HepG2 (cell line): ENCODE measurements around the gene PFN4. TPM values are rescaled to one million over a fixed set of nuclear protein-coding genes. Genes with fewer than 3 reads are reported as not detected.
A peak's percentile ranks its signal among the peaks of the same experiment; 100 is the strongest.

Source experiments
- ATF3 ChIP-seq: sonication (generic); formaldehyde crosslinking; IDR thresholded peaks from 2 replicates; pipeline ENCODE4 v1.4.0; 2020; ENCODE audit warnings: missing genetic modification reagents
- CBX1 ChIP-seq: IDR thresholded peaks from one replicate; pipeline ENCODE4 v1.6.1; 2016; ENCODE audit warnings: antibody characterized with exemption, low read depth
- GMEB2 ChIP-seq: IDR thresholded peaks from 2 replicates; pipeline ENCODE4 v1.6.1; 2016; ENCODE audit warnings: missing biosample characterization, missing genetic modification reagents, low read depth
- PAXIP1 ChIP-seq: sonication (generic); formaldehyde crosslinking; conservative IDR thresholded peaks from 2 replicates; pipeline ENCODE4 v1.4.0; 2020; ENCODE audit warnings: mild to moderate bottlenecking, missing genetic modification reagents, moderate library complexity
- SCMH1 ChIP-seq: sonication (generic); formaldehyde crosslinking; IDR thresholded peaks from 2 replicates; pipeline ENCODE4 v1.9.0; 2021; ENCODE audit warnings: missing genetic modification reagents, mild to moderate bottlenecking, borderline replicate concordance
- SPEN ChIP-seq: sonication (generic); formaldehyde crosslinking; IDR thresholded peaks from 2 replicates; pipeline ENCODE4 v1.5.1; 2020; ENCODE audit warnings: low read depth, mild to moderate bottlenecking, missing genetic modification reagents
- ZBTB40 ChIP-seq, 2 experiments: fragments of 450-650 bp in 1 of 2; sonication (generic) in 1 of 2; formaldehyde crosslinking in 1 of 2; IDR thresholded peaks; 2 replicates each; pipeline versions ENCODE4 v1.6.1 to v1.8.0; 2016 to 2022; ENCODE audit warnings: antibody characterized with exemption in 1 of 2, mild to moderate bottlenecking in 1 of 2, missing genetic modification reagents in 1 of 2
- ZFP1 ChIP-seq: IDR thresholded peaks from 2 replicates; pipeline ENCODE4 v1.6.1; 2016
- ZNF276 ChIP-seq: sonication (generic); formaldehyde crosslinking; IDR thresholded peaks from 2 replicates; pipeline ENCODE4 v1.4.0; 2020; ENCODE audit warnings: mild to moderate bottlenecking, low read depth, missing genetic modification reagents
- ZNF670 ChIP-seq: sonication (generic); formaldehyde crosslinking; IDR thresholded peaks from 2 replicates; pipeline ENCODE4 v1.8.0; 2022; ENCODE audit warnings: mild to moderate bottlenecking, missing genetic modification reagents, borderline replicate concordance
- polyA plus RNA-seq, 8 experiments: library from polyadenylated mRNA; depleted of rRNA in 3 of 8; stranded (reverse) in 7 of 8; unstranded in 1 of 8; fragments of >200 nt; fragmentation: Illumina TruSeq in 4 of 8; extraction: Trizol in 4 of 8; gene quantifications; 2 replicates each; pipeline versions ENCODE4 v1.2.1 to v1.2.3, GENCODE V29; 2011 to 2016; ENCODE audit warnings: low read depth in 4 of 8, missing spikeins in 1 of 8, mixed read lengths in 1 of 8; ENCODE audit not compliant: insufficient read depth in 1 of 8
- total RNA-seq, 5 experiments: library from RNA; depleted of rRNA; stranded (reverse); fragments of >200 nt; fragmentation: Illumina TruSeq; extraction: Trizol; gene quantifications; 2 replicates each; pipeline ENCODE4 v1.2.3, GENCODE V29; 2016; ENCODE audit warnings: low read depth in 1 of 5

PFN4 gene
- total and polyA plus RNA-seq, 2 of the 13 experiments (the other 11 are each of a cell fraction or from before 2014, with no cell fraction given): 0.12 to 0.20 TPM

- TF ChIP-seq PAXIP1 (CRISPR knock-in tag) (peak; percentile 43; the same call in 1 of the 2 replicates), ZBTB40 (IDR thresholded peaks at IDR 0.05) (no peak), ZBTB40 (CRISPR knock-in tag; IDR thresholded peaks at IDR 0.05) (peak; percentile 77; the same call in 1 of the 2 replicates), ATF3 (CRISPR knock-in tag) (no peak; the same call in 1 of the 2 replicates), SCMH1 (CRISPR knock-in tag) (no peak), GMEB2 (no peak), SPEN (peak; percentile 79), ZNF670 (CRISPR knock-in tag) (peak; percentile 78; the same call in 1 of the 2 replicates), CBX1 (peak; percentile 64), ZNF276 (peak; percentile 4; the same call in 1 of the 2 replicates), ZFP1 (CRISPR knock-in tag) (no peak)
Observed at GRCh38 chr2:24084386-24085199, 38.5 kb downstream of the PFN4 start, which contains the start of gene TP53I3 (continued).
